Fibroblast of mammary gland (primary cell): ENCODE results near the gene MLST8.
A peak's percentile ranks its signal among the peaks of the same experiment; 100 is the strongest.

Source experiments
- DNase-seq: peaks from one replicate; pipeline ENCODE4 v3.0.0-alpha.2; 2010; ENCODE audit warnings: low read depth
- H3K4me3 ChIP-seq: 2 replicates; pipeline ENCODE4 v1.5.1; 2011; ENCODE audit warnings: low read depth, mild to moderate bottlenecking, low read length, moderate library complexity; ENCODE audit not compliant: control insufficient read depth
- CTCF ChIP-seq: conservative IDR thresholded peaks from 2 replicates; pipeline ENCODE4 v1.5.1; 2011; ENCODE audit warnings: low read depth, low read length, inconsistent platforms; ENCODE audit not compliant: control insufficient read depth, insufficient read depth

The MLST8 gene

GRCh38 chr16:2204416-2205103, 694 bp upstream of the MLST8 start:
- no peak for TF ChIP-seq CTCF
- H3K4me3 ChIP-seq = peak overlapping the region; percentile 84
- DNase-seq = no peak

- peak overlapping the region; percentile 84 for H3K4me3 ChIP-seq
- TF ChIP-seq CTCF = no peak
- no peak for DNase-seq
These were observed 686 bp downstream of the MLST8 start for GRCh38 chr16:2205967-2206313.

GRCh38 chr16:2206420-2206779, 1.1 kb downstream of the MLST8 start:
- peak overlapping the region; percentile 84 for H3K4me3 ChIP-seq
- DNase-seq = no peak
- no peak for TF ChIP-seq CTCF

- no peak overlapping the region for H3K4me3 ChIP-seq
- no peak for TF ChIP-seq CTCF
- no peak for DNase-seq
These were observed 1.7 kb downstream of the MLST8 start for GRCh38 chr16:2206780-2207433.

- no peak for DNase-seq
- H3K4me3 ChIP-seq = no peak overlapping the region
- TF ChIP-seq CTCF = no peak
These were observed 2.6 kb downstream of the MLST8 start for GRCh38 chr16:2207872-2208271.

DNA sequence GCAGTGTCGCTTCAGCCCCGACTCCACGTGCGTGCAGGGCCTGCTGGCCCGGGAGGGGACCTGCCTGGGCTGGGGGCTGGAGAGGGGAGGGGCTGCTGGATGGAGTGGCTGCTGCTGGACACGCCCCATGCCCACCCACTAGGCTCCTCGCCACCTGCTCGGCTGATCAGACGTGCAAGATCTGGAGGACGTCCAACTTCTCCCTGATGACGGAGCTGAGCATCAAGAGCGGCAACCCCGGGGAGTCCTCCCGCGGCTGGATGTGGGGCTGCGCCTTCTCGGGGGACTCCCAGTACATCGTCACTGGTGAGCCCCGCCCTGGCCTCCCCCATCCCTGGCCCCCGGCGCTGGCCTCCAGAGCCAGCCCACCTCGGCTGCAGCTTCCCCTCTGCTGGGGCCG, 3.1 kb downstream of the MLST8 start:
- H3K4me3 ChIP-seq = no peak overlapping the region
- TF ChIP-seq CTCF = no peak
- no peak for DNase-seq

GRCh38 chr16:2208772-2209171, 3.5 kb downstream of the MLST8 start:
- TF ChIP-seq CTCF = no peak

More at GRCh38 chr16:2208772-2209171, 3.5 kb downstream of the MLST8 start:
- no peak for DNase-seq
- H3K4me3 ChIP-seq = no peak overlapping the region
